ENCODE results near the gene VAT1.
"Not testable (repeated sequence)": the region's sequence is repeated elsewhere in the genome, so short reads cannot be mapped to it uniquely, and the experiment has no call there.

VAT1 gene

GRCh38 chr17:43056051-43056450 is 33.9 kb upstream of the VAT1 start:
- no peak for TF ChIP-seq CTCF (IDR thresholded peaks at IDR 0.05; ENCODE audit: control insufficient read depth, extremely low read depth, insufficient read depth)
- no peak for DNase-seq (ENCODE audit: low read depth)

GRCh38 chr17:43053008-43053407 is 30.8 kb upstream of the VAT1 start:
- not testable (repeated sequence) for DNase-seq (ENCODE audit: low read depth); H3K4me3 ChIP-seq (ENCODE audit: low read depth, low read length)

More at GRCh38 chr17:43056051-43056450, 33.9 kb upstream of the VAT1 start:
- H3K4me3 ChIP-seq (ENCODE audit: low read depth, low read length): no peak overlapping the region

- H3K4me3 ChIP-seq (ENCODE audit: low read depth, low read length): no peak overlapping the region
- TF ChIP-seq CTCF (IDR thresholded peaks at IDR 0.05; ENCODE audit: control insufficient read depth, extremely low read depth, insufficient read depth): no peak
- no peak for DNase-seq (ENCODE audit: low read depth)
These were observed 29.8 kb upstream of the VAT1 start for GRCh38 chr17:43051969-43052368.

- H3K4me3 ChIP-seq (ENCODE audit: low read depth, low read length): no peak overlapping the region
- DNase-seq (ENCODE audit: low read depth): no peak
- TF ChIP-seq CTCF (IDR thresholded peaks at IDR 0.05; ENCODE audit: control insufficient read depth, extremely low read depth, insufficient read depth): no peak
These were observed 21.8 kb upstream of the VAT1 start for GRCh38 chr17:43044024-43044423.

- no peak overlapping the region for H3K4me3 ChIP-seq (ENCODE audit: low read depth, low read length)
- TF ChIP-seq CTCF (IDR thresholded peaks at IDR 0.05; ENCODE audit: control insufficient read depth, extremely low read depth, insufficient read depth): no peak
- DNase-seq (ENCODE audit: low read depth): no peak
These were observed 21.1 kb upstream of the VAT1 start for GRCh38 chr17:43043307-43043706.

GRCh38 chr17:43042025-43042628 is 19.9 kb upstream of the VAT1 start:
- DNase-seq (ENCODE audit: low read depth): no peak
- TF ChIP-seq CTCF (IDR thresholded peaks at IDR 0.05; ENCODE audit: control insufficient read depth, extremely low read depth, insufficient read depth): no peak
- no peak overlapping the region for H3K4me3 ChIP-seq (ENCODE audit: low read depth, low read length)

- DNase-seq (ENCODE audit: low read depth): no peak
- no peak for TF ChIP-seq CTCF (IDR thresholded peaks at IDR 0.05; ENCODE audit: control insufficient read depth, extremely low read depth, insufficient read depth)
- H3K4me3 ChIP-seq (ENCODE audit: low read depth, low read length): no peak overlapping the region
These were observed 18.5 kb upstream of the VAT1 start for GRCh38 chr17:43040655-43041054.

Data from LNCaP clone FGC (cell line).